IMR-90 (cell line): Measurements from ENCODE around the gene ABI3BP. TPM values are rescaled to one million over a fixed set of nuclear protein-coding genes. Genes with fewer than 3 reads are reported as not detected.
"Not testable (repeated sequence)": the region's sequence is repeated elsewhere in the genome, so short reads cannot be mapped to it uniquely, and the experiment has no call there.

Experiments
- ATAC-seq: fragments of 200-7000 bp; cut with Tn5 transposase; 2 replicates; pipeline ENCODE4 v1.9.1; 2020; ENCODE audit warnings: low read depth, mild to moderate bottlenecking, moderate library complexity
- BruUV-seq: library from RNA; stranded (reverse); fragments of 400-500 nt; replicated peaks from 2 replicates; lab custom pipeline; 2021; lab: Mats Ljungman, UMichigan
- CTCF ChIA-PET: fragments of 300-600 bp; formaldehyde crosslinking; extraction: SDS; loops from one replicate; lab custom pipeline; 2021; ENCODE audit warnings: antibody characterized with exemption; lab: Yijun Ruan, JAX
- POLR2A ChIA-PET: fragments of 300-600 bp; sonication (Branson Sonifier 250); formaldehyde crosslinking; loops from one replicate; lab custom pipeline; 2022; ENCODE audit warnings: antibody characterized with exemption; ENCODE audit not compliant: unreplicated experiment; lab: Charles Lee
- DNase-seq: peaks from one replicate; pipeline ENCODE4 v3.0.0; 2013
- H2AFZ ChIP-seq: replicated peaks from 2 replicates; pipeline ENCODE3; 2013; ENCODE audit warnings: low read length, mild to moderate bottlenecking; ENCODE audit not compliant: poor library complexity
- H2AK5ac ChIP-seq: 2 replicates; pipeline ENCODE4 v1.6.1; 2013; ENCODE audit warnings: low read depth, low read length, inconsistent platforms
- H2AK9ac ChIP-seq: replicated peaks from 2 replicates; pipeline ENCODE3; 2013; ENCODE audit warnings: mild to moderate bottlenecking, low read depth, low read length, moderate library complexity; ENCODE audit not compliant: poor library complexity
- H2BK120ac ChIP-seq: 2 replicates; pipeline ENCODE4 v1.6.1; 2013; ENCODE audit warnings: low read depth, low read length, inconsistent platforms
- H2BK15ac ChIP-seq: 3 replicates; pipeline ENCODE4 v1.6.1; 2013; ENCODE audit warnings: low read depth, low read length, inconsistent platforms
- H2BK20ac ChIP-seq: 2 replicates; pipeline ENCODE4 v1.6.1; 2013; ENCODE audit warnings: low read depth, mild to moderate bottlenecking, inconsistent platforms, low read length, moderate library complexity
- H2BK5ac ChIP-seq: 2 replicates; pipeline ENCODE4 v1.6.1; 2013; ENCODE audit warnings: mild to moderate bottlenecking, low read depth, low read length, inconsistent platforms; ENCODE audit not compliant: poor library complexity, severe bottlenecking
- H3K14ac ChIP-seq: replicated peaks from 2 replicates; pipeline ENCODE4 v1.6.1; 2013; ENCODE audit warnings: low read depth, low read length, inconsistent platforms
- H3K18ac ChIP-seq: 2 replicates; pipeline ENCODE4 v1.6.1; 2013; ENCODE audit warnings: low read depth, low read length, control low read depth
- H3K23ac ChIP-seq: 2 replicates; pipeline ENCODE4 v1.6.1; 2013; ENCODE audit warnings: low read depth, low read length, inconsistent platforms
- H3K27ac ChIP-seq: 2 replicates; pipeline ENCODE4 v1.5.1; 2013; ENCODE audit warnings: mild to moderate bottlenecking, control low read depth, low read length; ENCODE audit not compliant: insufficient read depth
- H3K27me3 ChIP-seq: 2 replicates; pipeline ENCODE4 v1.6.1; 2013; ENCODE audit warnings: low read length; ENCODE audit not compliant: control insufficient read depth, insufficient read depth
- H3K36me3 ChIP-seq: 2 replicates; pipeline ENCODE4 v1.6.1; 2013; ENCODE audit warnings: low read length, mixed read lengths; ENCODE audit not compliant: control insufficient read depth, insufficient read depth
- H3K4ac ChIP-seq: 2 replicates; pipeline ENCODE4 v1.6.1; 2013; ENCODE audit warnings: low read depth, low read length, inconsistent platforms
- H3K4me1 ChIP-seq: 2 replicates; pipeline ENCODE4 v1.6.1; 2013; ENCODE audit warnings: low read length, mixed read lengths; ENCODE audit not compliant: control insufficient read depth, insufficient read depth
- H3K4me2 ChIP-seq: 2 replicates; pipeline ENCODE4 v1.6.1; 2013; ENCODE audit warnings: low read depth, mild to moderate bottlenecking, control low read depth, low read length, moderate library complexity
- H3K4me3 ChIP-seq: 2 replicates; pipeline ENCODE4 v1.5.1; 2013; ENCODE audit warnings: low read depth, mild to moderate bottlenecking, control low read depth, low read length, moderate library complexity; ENCODE audit not compliant: insufficient read depth
- H3K56ac ChIP-seq: 2 replicates; pipeline ENCODE4 v1.6.1; 2013; ENCODE audit warnings: low read length, inconsistent platforms; ENCODE audit not compliant: insufficient read depth; ENCODE audit errors: extremely low read depth
- H3K79me1 ChIP-seq, 2 experiments: 2 replicates each; pipeline ENCODE4 v1.6.1; 2013; ENCODE audit warnings: low read length in 2 of 2, inconsistent platforms in 1 of 2, low read depth in 1 of 2
- H3K9ac ChIP-seq: 2 replicates; pipeline ENCODE4 v1.6.1; 2013; ENCODE audit warnings: low read depth, low read length, control low read depth
- H3K9me1 ChIP-seq: 2 replicates; pipeline ENCODE4 v1.6.1; 2013; ENCODE audit warnings: low read length, inconsistent platforms; ENCODE audit not compliant: insufficient read depth
- H3K9me3 ChIP-seq: 2 replicates; pipeline ENCODE4 v1.6.1; 2013; ENCODE audit warnings: low read length; ENCODE audit not compliant: control insufficient read depth, insufficient read depth
- H4K20me1 ChIP-seq: 2 replicates; pipeline ENCODE4 v1.6.1; 2013; ENCODE audit warnings: low read length, inconsistent platforms; ENCODE audit not compliant: insufficient read depth
- H4K5ac ChIP-seq: 2 replicates; pipeline ENCODE4 v1.6.1; 2013; ENCODE audit warnings: mild to moderate bottlenecking, low read depth, low read length, control low read depth
- H4K8ac ChIP-seq, 2 experiments: 2 replicates each; pipeline ENCODE4 v1.6.1; 2013; ENCODE audit warnings: low read depth in 2 of 2, low read length in 2 of 2, control low read depth in 1 of 2, inconsistent platforms in 1 of 2
- H4K91ac ChIP-seq: 2 replicates; pipeline ENCODE4 v1.6.1; 2013; ENCODE audit warnings: low read depth, low read length, inconsistent platforms; ENCODE audit not compliant: insufficient read depth
- MAZ ChIP-seq: IDR thresholded peaks from 2 replicates; pipeline ENCODE4 v1.6.1; 2012; ENCODE audit warnings: low read depth, mild to moderate bottlenecking, low read length, improper control_type of control experiment, moderate library complexity, borderline replicate concordance
- MXI1 ChIP-seq: IDR thresholded peaks from 2 replicates; pipeline ENCODE4 v1.6.1; 2012; ENCODE audit warnings: low read depth, mild to moderate bottlenecking, low read length, moderate library complexity, borderline replicate concordance
- NFE2L2 ChIP-seq: fragments of 150-350 bp; IDR thresholded peaks from 2 replicates; pipeline ENCODE4 v1.6.1; 2016; ENCODE audit warnings: low read depth, mild to moderate bottlenecking, low read length
- RAD21 ChIP-seq: IDR thresholded peaks from 2 replicates; pipeline ENCODE4 v1.6.1; 2012; ENCODE audit warnings: low read length, improper control_type of control experiment
- WGBS, 2 experiments: methylation state at CpG; one replicate each; pipeline versions ENCODE4 v1.1.5 to v1.1.7; 2013; ENCODE audit warnings: missing lambda C conversion rate in 2 of 2; ENCODE audit not compliant: insufficient read length in 1 of 2; ENCODE audit errors: extremely low coverage in 2 of 2; 5-methylcytosine and 5-hydroxymethylcytosine counted together
- dilution Hi-C: fragments of 300-500 bp; cut with HindIII; formaldehyde crosslinking; loops from one replicate; pipeline ENCODE4 v1.14.3; 2018; ENCODE audit warnings: low sequenced_read_pairs; ENCODE audit not compliant: unreplicated experiment
- in situ Hi-C: fragments of 300-500 bp; cut with MboI; formaldehyde crosslinking; loops from 3 replicates; pipeline ENCODE4 v1.14.3; 2019; ENCODE audit warnings: low sequenced_read_pairs, inconsistent platforms, mixed read lengths
- intact Hi-C: fragments of 100-400 bp; cut with micrococcal nuclease; formaldehyde crosslinking; loops from 2 replicates; pipeline ENCODE4 v1.10.0; 2022
- polyA plus RNA-seq, 3 experiments: library from polyadenylated mRNA; depleted of rRNA; stranded (reverse); fragments of >200 nt; gene quantifications; 2 replicates each; pipeline ENCODE4 v1.2.3, GENCODE V29; 2012; ENCODE audit warnings: low replicate concordance in 1 of 3
- total RNA-seq: library from RNA; depleted of rRNA; stranded (reverse); fragments of >200 nt; gene quantifications from 2 replicates; pipeline ENCODE4 v1.2.3, GENCODE V29; 2012
- TF ChIP-seq, protein P1 (sequence below): fragments of 150-350 bp; IDR thresholded peaks from 2 replicates; pipeline ENCODE4 v1.6.1; 2016; ENCODE audit warnings: low read depth, mild to moderate bottlenecking, low read length, moderate library complexity, borderline replicate concordance

Gene ABI3BP
- total and polyA plus RNA-seq, 2 of the 4 experiments (the other 2 are of a cell fraction), result 3.0 to 26.7 TPM

DNA sequence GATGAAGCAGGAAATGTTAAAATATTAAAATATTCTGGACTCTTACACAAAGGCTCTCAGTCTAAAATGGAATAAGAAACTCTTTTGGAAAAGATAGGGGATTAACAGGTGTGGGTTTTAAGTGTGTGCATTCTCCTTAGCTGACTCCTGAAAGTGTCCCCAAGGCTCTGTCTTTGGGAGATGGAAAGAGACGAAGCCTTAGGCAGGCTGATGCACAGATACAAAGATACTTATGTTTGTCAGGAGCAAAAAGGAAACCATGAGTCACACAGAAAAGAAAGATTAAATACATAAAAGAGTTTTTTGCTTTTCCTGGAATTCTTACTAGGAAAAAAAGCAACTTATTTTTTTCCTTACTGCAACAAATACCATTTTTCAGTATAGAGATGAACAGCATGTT lies 23.8 kb upstream of the ABI3BP start:
- WGBS, 2 experiments, result no CpG with 5 or more reads among the region's 1 CpG
- Histone ChIP-seq H3K4ac (no peak overlapping the region), H3K79me1 (no peaks in the 10 kb centered on the region), H3K9me1 (no peaks in the 10 kb centered on the region), H2BK15ac (no peak overlapping the region), H3K27ac (no peak overlapping the region), H3K36me3 (no peaks in the 10 kb centered on the region), H2BK120ac (no peak overlapping the region), H3K18ac (peak overlapping the region; percentile 69; the same call in 1 of the 2 replicates), H3K27me3 (no peaks in the 10 kb centered on the region), H2AFZ (no peak overlapping the region), H4K8ac (no peak overlapping the region), H2BK20ac (no peak overlapping the region), H3K9ac (no peak overlapping the region), H3K23ac (no peak overlapping the region), H3K56ac (no peak overlapping the region), H3K14ac (no peak overlapping the region), H4K5ac (no peak overlapping the region), H3K4me1 (peaks cover 4% of the 10 kb centered on the region; the same call in 1 of the 2 replicates), H2AK9ac (no peak overlapping the region), H4K91ac (no peak overlapping the region), H3K4me3 (no peak overlapping the region), H4K20me1 (no peaks in the 10 kb centered on the region), H2AK5ac (no peak overlapping the region), H3K4me2 (peak overlapping the region; percentile 56), H3K9me3 (0 out of 2 replicates have a peak, but pooled peaks cover 2% of the 10 kb centered on the region), H2BK5ac (no peak overlapping the region)
- in situ Hi-C loops, result no loop called here
- TF ChIP-seq RAD21 (no peak), MXI1 (no peak), MAZ (no peak), NFE2L2 (no peak)
- TF ChIP-seq, protein P1, sequence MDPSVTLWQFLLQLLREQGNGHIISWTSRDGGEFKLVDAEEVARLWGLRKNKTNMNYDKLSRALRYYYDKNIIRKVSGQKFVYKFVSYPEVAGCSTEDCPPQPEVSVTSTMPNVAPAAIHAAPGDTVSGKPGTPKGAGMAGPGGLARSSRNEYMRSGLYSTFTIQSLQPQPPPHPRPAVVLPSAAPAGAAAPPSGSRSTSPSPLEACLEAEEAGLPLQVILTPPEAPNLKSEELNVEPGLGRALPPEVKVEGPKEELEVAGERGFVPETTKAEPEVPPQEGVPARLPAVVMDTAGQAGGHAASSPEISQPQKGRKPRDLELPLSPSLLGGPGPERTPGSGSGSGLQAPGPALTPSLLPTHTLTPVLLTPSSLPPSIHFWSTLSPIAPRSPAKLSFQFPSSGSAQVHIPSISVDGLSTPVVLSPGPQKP, result no peak
- no TSS peak for BruUV-seq
- POLR2A ChIA-PET, result no interaction called here
- CTCF ChIA-PET, result interaction anchor here (0.6 kb wide), 1 partner anchor 89 kb away, joined by 3 read pairs; no protein-coding TSS in a partner anchor
- dilution Hi-C loops, result no loop called here
- DNase-seq (peak; percentile 37), ATAC-seq (0 out of 2 replicates have a peak, but pooled peaks have one; percentile 42)
- intact Hi-C loops, result no loop called here

DNA sequence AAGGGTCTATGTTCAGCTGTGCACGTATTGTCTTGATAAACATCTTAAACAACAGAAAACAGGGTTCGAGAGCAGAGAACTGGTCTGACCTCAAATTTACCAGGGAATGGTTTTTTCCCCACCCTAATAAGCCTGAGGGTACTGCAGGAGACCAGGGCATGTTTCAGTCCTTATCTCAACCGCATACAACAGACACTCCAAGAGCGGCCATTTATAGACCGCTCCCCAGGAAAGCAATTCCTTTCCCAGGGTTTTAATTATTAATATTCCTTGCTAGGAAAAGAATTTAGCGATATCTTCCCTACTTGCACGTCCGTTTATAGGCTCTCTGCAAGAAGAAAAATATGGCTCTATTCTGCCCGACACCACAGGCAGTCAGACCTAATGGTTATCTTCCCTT lies 19.1 kb upstream of the ABI3BP start:
- dilution Hi-C loops, H2BK15ac ChIP-seq, H3K56ac ChIP-seq, H2BK5ac ChIP-seq, H2AK9ac ChIP-seq, H3K27ac ChIP-seq, H3K9me1 ChIP-seq, H2AK5ac ChIP-seq, H3K18ac ChIP-seq, BruUV-seq, H3K4me2 ChIP-seq, H3K4me3 ChIP-seq, H3K4ac ChIP-seq, H2BK120ac ChIP-seq, H3K4me1 ChIP-seq, POLR2A ChIA-PET, H2AFZ ChIP-seq, CTCF ChIA-PET, ATAC-seq, intact Hi-C loops, H4K8ac ChIP-seq, H4K20me1 ChIP-seq, H3K79me1 ChIP-seq, H4K91ac ChIP-seq, H2BK20ac ChIP-seq, H3K27me3 ChIP-seq, H3K23ac ChIP-seq, DNase-seq, H3K36me3 ChIP-seq, in situ Hi-C loops, H3K9ac ChIP-seq, H4K5ac ChIP-seq, H3K9me3 ChIP-seq, H3K14ac ChIP-seq: not testable (repeated sequence)
- no CpG with 5 or more reads among the region's 9 CpGs for WGBS, 2 experiments
